Mucosa of stomach (tissue), 1 donor: ENCODE measurements around the gene AIRE.

Experiments used
- H3K27me3 ChIP-seq: one replicate; pipeline ENCODE4 v1.7.0; 2013; ENCODE audit warnings: mild to moderate bottlenecking, low read length; ENCODE audit not compliant: control insufficient read depth, insufficient read depth
- H3K36me3 ChIP-seq: one replicate; pipeline ENCODE4 v1.7.0; 2013; ENCODE audit warnings: low read length; ENCODE audit not compliant: control insufficient read depth, insufficient read depth
- H3K4me1 ChIP-seq: one replicate; pipeline ENCODE4 v1.7.0; 2013; ENCODE audit warnings: mild to moderate bottlenecking, low read length; ENCODE audit not compliant: control insufficient read depth, insufficient read depth
- H3K4me3 ChIP-seq: one replicate; pipeline ENCODE4 v1.7.0; 2013; ENCODE audit warnings: low read length
- H3K9ac ChIP-seq: one replicate; pipeline ENCODE4 v1.7.0; 2013; ENCODE audit warnings: mild to moderate bottlenecking, low read length, moderate library complexity
- H3K9me3 ChIP-seq: one replicate; pipeline ENCODE4 v1.7.0; 2013; ENCODE audit warnings: mild to moderate bottlenecking, low read length, moderate library complexity; ENCODE audit not compliant: control insufficient read depth
- donor health status: Pancreatic carcinoma.

AIRE gene

DNA sequence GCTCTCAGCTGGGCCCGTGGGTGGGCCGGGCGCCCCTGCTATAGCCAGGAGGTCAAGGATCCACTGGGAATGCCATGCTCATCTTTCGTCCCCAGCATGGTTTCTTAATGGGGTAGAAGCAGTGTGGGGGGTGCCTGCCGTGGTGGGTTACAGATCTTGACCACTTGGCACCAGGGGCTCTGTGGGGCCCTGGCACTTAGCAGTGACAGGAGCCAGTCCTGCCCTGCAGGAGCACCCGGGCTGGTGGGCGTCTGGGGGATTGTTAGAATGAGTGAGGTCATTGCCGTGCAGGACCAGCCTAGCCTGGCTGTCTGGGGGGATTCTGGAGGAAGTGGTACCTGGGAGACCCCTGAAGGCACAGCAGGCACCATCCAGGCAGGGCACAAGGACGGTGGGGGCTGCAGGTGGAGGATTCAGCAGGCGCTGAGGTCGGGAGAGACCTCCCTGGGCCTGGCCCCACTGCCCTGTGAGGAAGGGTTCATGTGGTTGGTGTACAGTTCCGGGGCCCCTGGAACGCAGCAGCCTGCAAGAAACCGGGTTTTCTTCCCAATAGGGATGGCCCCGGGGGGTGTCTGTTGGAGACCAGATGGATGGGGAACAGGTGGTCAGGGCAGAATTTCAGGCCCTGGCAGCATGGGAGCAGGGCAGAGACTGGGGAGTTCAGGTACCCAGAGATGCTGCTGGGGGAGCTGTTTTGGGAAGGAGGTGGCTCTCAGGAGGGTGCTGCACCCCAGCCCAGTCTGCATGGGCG, 4.8 kb downstream of the AIRE start:
- Histone ChIP-seq H3K9ac (no peak overlapping the region), H3K27me3 (peaks cover 15% of the 10 kb centered on the region), H3K4me3 (no peak overlapping the region), H3K9me3 (no peaks in the 10 kb centered on the region), H3K4me1 (no peaks in the 10 kb centered on the region), H3K36me3 (no peaks in the 10 kb centered on the region)

DNA sequence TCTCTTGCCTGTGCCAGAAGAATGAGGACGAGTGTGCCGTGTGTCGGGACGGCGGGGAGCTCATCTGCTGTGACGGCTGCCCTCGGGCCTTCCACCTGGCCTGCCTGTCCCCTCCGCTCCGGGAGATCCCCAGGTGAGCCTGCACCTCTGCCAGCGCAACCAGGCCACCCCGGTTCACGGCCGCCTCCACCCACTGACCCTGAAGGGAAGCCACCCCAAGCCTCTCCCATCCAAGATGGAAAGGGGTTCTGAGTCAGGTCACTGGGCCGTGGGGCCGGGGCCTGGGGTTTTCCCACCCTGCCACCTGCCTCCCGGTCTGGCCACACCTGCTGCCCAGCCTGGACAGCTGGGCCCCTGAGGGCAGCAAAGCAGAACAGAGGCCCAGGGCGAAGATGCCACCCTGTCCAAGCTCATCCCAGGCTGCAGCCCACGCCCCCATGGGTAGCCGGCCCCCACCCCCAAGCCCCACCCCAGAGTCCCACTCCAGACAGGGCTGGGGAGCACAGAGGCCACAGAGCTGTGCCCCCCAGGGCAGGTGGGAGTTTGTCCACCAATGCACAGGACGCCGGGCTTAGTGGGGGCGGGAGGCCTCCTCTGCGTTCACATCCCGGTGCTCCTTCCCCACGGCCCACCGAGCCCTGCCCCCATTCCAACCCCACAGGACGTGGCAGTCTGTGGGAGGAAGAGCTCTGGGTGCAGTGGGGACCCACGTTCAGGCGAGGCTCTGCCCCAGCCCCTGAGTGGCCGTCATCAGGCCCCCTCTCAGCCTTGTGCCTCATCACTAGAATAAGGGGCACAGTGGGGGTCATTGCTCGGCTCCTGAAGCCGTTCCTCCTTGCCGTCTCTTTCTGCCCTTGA, 5.6 kb downstream of the AIRE start:
- no peaks in the 10 kb centered on the region for H3K9me3 ChIP-seq
- H3K9ac ChIP-seq = no peak overlapping the region
- no peak overlapping the region for H3K4me3 ChIP-seq
- no peaks in the 10 kb centered on the region for H3K4me1 ChIP-seq
- H3K27me3 ChIP-seq = peaks cover 8% of the 10 kb centered on the region
- no peaks in the 10 kb centered on the region for H3K36me3 ChIP-seq

- H3K9ac ChIP-seq = no peak overlapping the region
- H3K4me1 ChIP-seq = no peaks in the 10 kb centered on the region
- no peaks in the 10 kb centered on the region for H3K36me3 ChIP-seq
- no peaks in the 10 kb centered on the region for H3K27me3 ChIP-seq
- no peaks in the 10 kb centered on the region for H3K9me3 ChIP-seq
- no peak overlapping the region for H3K4me3 ChIP-seq
These were observed 6.5 kb downstream of the AIRE start for GRCh38 chr21:44291936-44292811.

DNA sequence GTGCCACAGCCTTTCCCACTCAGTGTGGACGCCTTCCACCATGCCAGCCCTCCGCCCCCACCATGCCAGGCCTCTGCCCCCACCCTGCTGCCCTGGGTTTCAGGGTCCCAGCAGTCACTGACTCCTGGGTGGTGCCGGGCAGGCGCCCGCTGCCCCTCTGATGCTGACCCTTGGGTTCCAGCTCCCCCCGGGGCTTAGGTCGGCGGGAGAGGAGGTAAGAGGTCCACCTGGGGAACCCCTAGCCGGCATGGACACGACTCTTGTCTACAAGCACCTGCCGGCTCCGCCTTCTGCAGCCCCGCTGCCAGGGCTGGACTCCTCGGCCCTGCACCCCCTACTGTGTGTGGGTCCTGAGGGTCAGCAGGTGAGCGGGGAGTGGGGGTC, 7.1 kb downstream of the AIRE start:
- Histone ChIP-seq H3K9ac (no peak overlapping the region), H3K4me3 (no peak overlapping the region), H3K9me3 (no peaks in the 10 kb centered on the region), H3K27me3 (no peaks in the 10 kb centered on the region), H3K4me1 (peaks cover 6% of the 10 kb centered on the region), H3K36me3 (no peaks in the 10 kb centered on the region)

GRCh38 chr21:44293551-44294231, 8.0 kb downstream of the AIRE start:
- Histone ChIP-seq H3K27me3 (no peaks in the 10 kb centered on the region), H3K9ac (no peak overlapping the region), H3K9me3 (no peaks in the 10 kb centered on the region), H3K36me3 (no peaks in the 10 kb centered on the region), H3K4me3 (no peak overlapping the region), H3K4me1 (peaks cover 8% of the 10 kb centered on the region)

DNA sequence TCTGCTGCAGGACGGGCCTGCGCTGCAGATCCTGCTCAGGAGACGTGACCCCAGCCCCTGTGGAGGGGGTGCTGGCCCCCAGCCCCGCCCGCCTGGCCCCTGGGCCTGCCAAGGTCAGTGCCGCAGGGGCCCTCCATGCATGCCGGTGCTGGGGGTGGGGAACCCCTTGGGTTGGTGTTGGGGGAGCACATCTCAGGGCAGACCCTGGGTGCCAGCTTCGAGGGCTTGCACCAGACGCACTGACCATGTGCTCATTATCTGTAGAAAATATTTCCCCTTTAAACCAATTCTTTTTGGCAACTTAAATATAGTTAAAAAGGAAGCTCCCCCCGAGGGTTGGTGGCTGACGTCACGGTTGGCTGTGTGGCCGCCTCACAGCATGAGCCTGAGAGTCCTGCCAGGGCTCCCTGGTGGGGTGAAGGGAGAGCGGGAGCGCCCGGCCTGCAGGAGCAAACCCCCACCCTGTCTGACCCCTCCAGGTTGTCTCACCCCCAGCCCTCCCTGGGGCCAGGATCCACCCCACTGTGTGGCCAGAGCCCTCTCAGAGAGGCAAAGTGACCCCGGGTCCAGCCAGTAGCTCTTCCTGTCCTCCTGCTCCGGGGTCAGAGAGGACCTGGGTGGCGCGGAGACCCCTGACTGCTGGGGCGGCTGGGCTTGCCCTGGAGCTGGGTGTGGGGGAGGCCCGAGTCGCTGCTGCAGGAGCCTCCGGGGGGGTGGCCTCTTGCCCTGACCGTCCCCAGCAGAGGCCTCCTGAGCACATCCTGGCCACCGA, 8.9 kb downstream of the AIRE start:
- no peak overlapping the region for H3K4me3 ChIP-seq
- no peaks in the 10 kb centered on the region for H3K9me3 ChIP-seq
- no peaks in the 10 kb centered on the region for H3K36me3 ChIP-seq
- no peaks in the 10 kb centered on the region for H3K27me3 ChIP-seq
- peaks cover 14% of the 10 kb centered on the region for H3K4me1 ChIP-seq
- H3K9ac ChIP-seq = no peak overlapping the region

GRCh38 chr21:44295163-44295573, 9.5 kb downstream of the AIRE start:
- no peak overlapping the region for H3K9ac ChIP-seq
- no peak overlapping the region for H3K4me3 ChIP-seq
- no peaks in the 10 kb centered on the region for H3K9me3 ChIP-seq
- no peaks in the 10 kb centered on the region for H3K27me3 ChIP-seq
- H3K36me3 ChIP-seq = no peaks in the 10 kb centered on the region
- H3K4me1 ChIP-seq = peaks cover 15% of the 10 kb centered on the region

GRCh38 chr21:44295646-44296045, 10.0 kb downstream of the AIRE start:
- H3K4me1 ChIP-seq = peaks cover 15% of the 10 kb centered on the region
- no peaks in the 10 kb centered on the region for H3K27me3 ChIP-seq
- H3K4me3 ChIP-seq = no peak overlapping the region
- H3K9ac ChIP-seq = no peak overlapping the region
- no peaks in the 10 kb centered on the region for H3K36me3 ChIP-seq
- H3K9me3 ChIP-seq = no peaks in the 10 kb centered on the region

DNA sequence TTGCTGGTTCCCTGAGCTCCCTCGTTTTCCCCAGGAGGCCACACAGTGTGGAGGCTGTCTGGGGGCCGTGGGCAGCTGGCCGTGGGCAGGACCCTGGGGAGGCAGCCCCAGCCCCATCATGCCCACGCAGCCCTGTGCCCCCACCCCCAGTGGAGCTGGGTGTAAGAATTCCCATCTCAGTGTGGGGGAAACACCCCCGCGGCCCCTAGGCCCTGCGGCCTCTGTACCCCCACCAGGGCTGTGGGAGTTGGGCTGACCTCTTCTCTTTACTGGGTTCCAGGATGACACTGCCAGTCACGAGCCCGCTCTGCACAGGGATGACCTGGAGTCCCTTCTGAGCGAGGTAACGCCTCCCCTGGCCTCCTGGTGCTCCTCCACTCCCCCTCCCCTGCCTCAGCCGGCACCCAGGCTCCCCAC, 10.4 kb downstream of the AIRE start:
- no peaks in the 10 kb centered on the region for H3K9me3 ChIP-seq
- H3K36me3 ChIP-seq = no peaks in the 10 kb centered on the region
- H3K27me3 ChIP-seq = no peaks in the 10 kb centered on the region
- H3K4me3 ChIP-seq = no peak overlapping the region
- H3K4me1 ChIP-seq = peaks cover 19% of the 10 kb centered on the region
- no peak overlapping the region for H3K9ac ChIP-seq

- Histone ChIP-seq H3K27me3 (no peaks in the 10 kb centered on the region), H3K4me1 (peaks cover 27% of the 10 kb centered on the region), H3K36me3 (no peaks in the 10 kb centered on the region), H3K9me3 (no peaks in the 10 kb centered on the region), H3K4me3 (no peak overlapping the region), H3K9ac (no peak overlapping the region)
These were observed 11.2 kb downstream of the AIRE start for GRCh38 chr21:44296916-44297315.
